Measurements from ENCODE around the gene TAF3. TPM values are rescaled to one million over a fixed set of nuclear protein-coding genes. Genes with fewer than 3 reads are reported as not detected.

TAF3 gene
- total RNA-seq, 4 donors from 2014 or later, result 2.9 to 17.5 (median 5.1) TPM

DNA sequence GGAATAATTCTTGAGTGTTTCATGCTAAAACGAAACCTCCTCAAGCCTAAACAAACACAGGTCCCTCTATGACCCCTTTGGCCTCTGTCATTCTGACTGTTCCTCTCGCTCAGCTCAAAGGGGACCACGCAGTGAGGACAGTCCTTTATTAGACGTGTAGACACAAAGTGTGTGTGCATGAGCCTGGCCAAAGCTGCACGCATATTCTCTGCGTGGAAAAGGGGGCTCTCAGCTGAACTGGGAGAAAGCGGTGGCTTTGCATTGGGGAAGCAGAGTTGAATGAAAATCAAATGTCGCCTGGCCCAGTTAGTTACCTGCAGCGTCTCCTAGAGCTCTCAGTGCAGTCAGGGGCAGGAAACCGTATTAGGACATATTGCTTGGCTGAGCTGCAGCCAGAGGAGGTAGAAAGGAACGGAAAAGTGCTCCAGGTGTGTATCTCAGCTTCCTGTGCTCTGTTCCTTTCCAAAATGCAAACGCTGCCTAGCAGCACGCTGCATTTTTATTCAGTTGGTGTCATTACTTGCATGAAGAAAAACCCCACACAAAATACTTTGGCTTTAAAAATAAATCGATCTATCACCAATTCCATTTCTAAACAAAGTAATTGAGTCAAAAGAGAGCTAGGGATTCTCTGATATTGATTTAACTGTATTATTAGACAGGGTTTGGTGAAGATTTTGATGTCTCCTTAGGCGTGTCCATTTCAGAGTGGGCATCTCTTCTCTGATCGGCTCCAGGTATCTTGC lies 241.1 kb downstream of the TAF3 start:
- Histone ChIP-seq H3K4me3 (no peak overlapping the region), H3K4me1 (peaks cover 0 to 4% of the 10 kb centered on the region in 2 donors), H3K27ac (no peak overlapping the region), H3K36me3 (no peaks in the 10 kb centered on the region), H3K9me3 (no peaks in the 10 kb centered on the region), H3K27me3 (peaks cover 3 to 6% of the 10 kb centered on the region in 2 donors)
- intact Hi-C loops (cut with DNase I; ENCODE audit: low total_unique reads), result no loop called here
- no peak for TF ChIP-seq POLR2A (IDR thresholded peaks at IDR 0.05)
- no peak for TF ChIP-seq CTCF (IDR thresholded peaks at IDR 0.05)
- no peak for DNase-seq

- intact Hi-C loops (cut with DNase I; ENCODE audit: low total_unique reads), result no loop called here
- no peak overlapping the region for H3K4me3 ChIP-seq
- H3K27me3 ChIP-seq, result peaks cover 3 to 6% of the 10 kb centered on the region in 2 donors
- H3K27ac ChIP-seq, result no peak overlapping the region
- TF ChIP-seq CTCF (IDR thresholded peaks at IDR 0.05) (no peak), POLR2A (IDR thresholded peaks at IDR 0.05) (no peak)
- no peak for DNase-seq
- no peaks in the 10 kb centered on the region for H3K9me3 ChIP-seq
- H3K36me3 ChIP-seq, result no peaks in the 10 kb centered on the region
- H3K4me1 ChIP-seq, result peaks cover 0 to 1% of the 10 kb centered on the region in 2 donors
Measured at GRCh38 chr10:8060010-8060703, 241.9 kb downstream of the TAF3 start.

GRCh38 chr10:8060704-8061121 lies 242.4 kb downstream of the TAF3 start:
- no peaks in the 10 kb centered on the region for H3K36me3 ChIP-seq
- H3K4me1 ChIP-seq, result no peaks in the 10 kb centered on the region
- H3K4me3 ChIP-seq, result no peak overlapping the region
- no peak overlapping the region for H3K27ac ChIP-seq
- no peaks in the 10 kb centered on the region for H3K9me3 ChIP-seq
- DNase-seq, result no peak
- intact Hi-C loops (cut with DNase I; ENCODE audit: low total_unique reads), result no loop called here
- no peak for TF ChIP-seq POLR2A (IDR thresholded peaks at IDR 0.05)
- TF ChIP-seq CTCF (IDR thresholded peaks at IDR 0.05), result no peak
- peaks cover under 1 to 3% of the 10 kb centered on the region in 2 donors for H3K27me3 ChIP-seq

DNA sequence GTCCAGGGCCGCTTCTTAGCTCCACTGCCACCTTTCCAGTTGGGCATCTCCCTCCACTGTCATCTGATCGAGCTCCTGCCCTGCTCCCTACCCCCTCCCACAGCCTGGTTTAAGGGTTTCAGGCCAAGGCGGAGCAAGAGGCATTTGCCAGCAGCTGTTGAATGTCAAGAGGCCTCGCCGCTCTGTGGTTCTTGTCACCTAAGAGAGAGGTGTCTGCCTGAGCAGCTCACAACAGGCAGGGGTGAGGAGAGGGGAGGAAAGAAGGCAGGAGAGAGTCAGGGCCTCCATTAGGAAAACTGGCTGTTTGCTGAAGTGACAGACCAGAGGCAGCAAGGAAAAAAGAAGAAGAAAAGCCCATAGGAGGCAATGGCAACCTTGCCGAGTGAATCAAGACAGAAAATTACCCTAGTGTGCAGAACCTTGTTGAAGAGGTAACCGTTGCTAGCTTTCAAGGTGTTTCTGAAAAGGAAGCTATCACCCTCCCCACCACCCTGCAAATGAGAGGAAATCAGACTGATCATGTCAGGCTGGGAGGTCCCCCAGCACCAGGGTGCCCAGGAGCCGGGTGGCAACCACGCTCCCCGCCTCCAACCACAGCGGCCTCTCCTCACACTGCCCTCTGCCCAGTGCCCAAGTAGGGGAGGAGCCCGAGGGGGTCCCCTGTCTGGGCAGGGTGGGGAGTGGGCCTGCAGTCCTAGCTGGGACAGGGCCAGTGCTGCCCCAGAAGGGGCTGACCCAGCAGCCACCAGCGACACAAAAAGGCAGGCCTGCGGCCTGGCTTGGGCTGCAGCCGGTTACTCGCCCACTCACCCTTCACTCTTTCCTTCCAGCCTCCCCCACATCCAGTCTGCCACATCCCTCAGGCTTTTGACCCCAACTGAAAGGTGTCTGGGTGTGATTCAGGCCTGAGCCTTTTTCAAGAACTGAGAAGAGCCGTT lies 243.2 kb downstream of the TAF3 start:
- no peak overlapping the region for H3K4me3 ChIP-seq
- DNase-seq, result no peak
- H3K27ac ChIP-seq, result no peak overlapping the region
- H3K36me3 ChIP-seq, result no peaks in the 10 kb centered on the region
- H3K4me1 ChIP-seq, result no peaks in the 10 kb centered on the region
- peaks cover 0 to 4% of the 10 kb centered on the region in 2 donors for H3K27me3 ChIP-seq
- no peak for TF ChIP-seq CTCF (IDR thresholded peaks at IDR 0.05)
- no peak for TF ChIP-seq POLR2A (IDR thresholded peaks at IDR 0.05)
- no peaks in the 10 kb centered on the region for H3K9me3 ChIP-seq
- intact Hi-C loops (cut with DNase I; ENCODE audit: low total_unique reads), result no loop called here

Measured in uterus (tissue), 4 donors.